HS-27A (cell line): Measurements from ENCODE around the gene FOXP4.

Source experiments
- DNase-seq: peaks from one replicate; pipeline ENCODE4 v3.0.0-alpha.2; 2012; ENCODE audit warnings: low read depth, missing footprints

Gene FOXP4

DNA sequence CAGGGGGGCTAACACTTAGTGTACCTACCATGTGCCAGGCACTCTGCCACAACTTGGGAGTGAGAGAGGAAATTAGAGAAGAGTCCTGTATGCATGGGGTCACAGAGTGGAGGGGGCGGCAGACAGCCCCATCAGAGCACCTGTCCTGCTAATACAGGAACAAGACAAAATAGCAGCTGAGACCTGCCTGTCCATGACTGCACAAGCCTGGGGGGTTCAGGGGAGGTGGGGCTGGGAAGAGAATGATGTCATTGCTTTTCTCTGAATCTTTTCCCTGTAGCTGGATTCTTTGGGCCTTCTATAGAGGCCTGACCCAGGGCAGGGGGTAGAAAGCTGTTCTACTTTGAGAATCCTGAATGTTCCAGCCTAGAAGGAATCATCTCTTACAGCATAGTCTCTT lies 37.4 kb downstream of the FOXP4 start:
- DNase-seq, result no peak

DNA sequence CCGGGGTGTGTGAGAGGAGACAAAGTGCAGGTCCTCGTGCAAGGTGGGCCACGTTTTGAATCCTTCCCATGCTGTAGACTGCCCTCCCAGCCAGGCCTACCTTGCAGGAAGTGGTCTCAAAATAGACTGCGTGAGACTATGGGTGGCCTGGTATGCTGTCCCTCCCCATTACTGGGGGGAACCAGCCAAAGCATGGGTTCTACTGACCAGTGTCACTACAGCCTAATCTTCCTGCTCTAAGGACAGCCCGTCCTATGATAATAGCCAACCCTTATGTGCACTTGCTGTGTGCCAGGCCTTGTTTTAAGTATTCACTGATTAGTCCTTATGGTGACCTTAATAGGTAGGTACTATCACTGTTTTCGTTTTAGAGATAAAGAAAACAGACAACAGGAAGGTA lies 38.0 kb downstream of the FOXP4 start:
- DNase-seq, result no peak

- no peak for DNase-seq
Measured at GRCh38 chr6:41584668-41585205, 38.6 kb downstream of the FOXP4 start.

DNA sequence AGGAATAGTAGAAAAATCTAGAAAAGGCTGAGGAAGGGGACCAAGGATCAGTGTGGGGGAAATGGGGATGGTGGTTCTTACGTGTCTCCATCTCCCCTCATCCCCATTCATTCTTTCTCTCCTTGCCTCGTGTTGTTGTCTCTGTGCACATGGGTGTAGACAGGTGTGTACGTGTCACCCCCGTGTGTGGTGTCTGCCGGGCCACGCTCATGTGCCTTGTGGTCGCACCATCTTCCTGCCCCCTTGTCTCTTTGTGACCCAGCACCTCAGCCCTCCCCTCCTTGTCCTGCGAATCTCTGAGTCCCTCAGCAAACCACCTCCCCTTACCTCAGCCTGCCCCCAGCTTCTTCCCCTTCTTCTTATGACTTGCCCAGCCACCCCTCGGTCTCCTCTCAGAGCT lies 39.4 kb downstream of the FOXP4 start:
- no peak for DNase-seq

- no peak for DNase-seq
Measured at GRCh38 chr6:41586252-41587007, 40.2 kb downstream of the FOXP4 start.

- DNase-seq, result no peak
Measured at GRCh38 chr6:41587131-41587879, 41.1 kb downstream of the FOXP4 start.

DNA sequence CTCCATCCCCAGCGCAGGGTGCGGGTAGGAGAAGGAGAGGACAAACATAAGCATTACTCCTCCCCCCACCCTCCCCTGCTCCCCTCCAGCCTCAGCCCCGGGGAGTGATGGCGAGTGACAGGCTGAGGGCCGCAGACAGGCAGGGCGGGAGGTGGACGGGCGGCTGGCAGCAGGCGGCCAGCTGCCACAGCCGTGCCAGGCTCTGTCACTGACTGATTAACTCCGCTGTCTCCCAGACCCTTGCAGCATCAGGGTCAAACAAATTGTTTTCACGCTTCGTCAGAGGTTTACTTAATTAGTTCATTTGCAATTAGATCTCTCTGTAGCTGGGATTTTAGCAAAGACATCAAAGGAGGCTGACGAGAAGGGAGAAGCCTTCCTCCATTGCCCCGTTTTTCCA lies 41.9 kb downstream of the FOXP4 start:
- DNase-seq, result no peak

DNA sequence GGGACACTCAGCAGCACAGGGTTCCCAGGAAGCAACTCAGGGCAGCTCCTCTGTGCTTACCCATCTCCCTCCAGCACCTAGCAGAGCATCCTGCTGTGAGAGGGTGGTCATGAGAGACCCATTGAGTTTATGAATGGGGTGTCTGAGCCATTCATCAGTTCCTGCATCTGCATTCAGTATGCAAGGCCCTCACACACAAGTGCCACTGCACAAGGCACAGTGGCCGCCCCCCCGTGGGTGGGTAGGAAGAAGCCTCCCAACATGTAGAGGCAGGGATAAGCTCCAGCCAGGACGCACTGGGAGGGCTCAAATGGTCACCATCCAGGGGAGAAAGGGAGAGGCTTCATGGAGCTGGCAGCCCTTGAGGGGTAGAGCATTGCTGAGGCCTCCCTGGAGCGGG lies 43.0 kb downstream of the FOXP4 start:
- DNase-seq, result no peak

- no peak for DNase-seq
Measured at GRCh38 chr6:41589636-41590622, 43.7 kb downstream of the FOXP4 start.

DNA sequence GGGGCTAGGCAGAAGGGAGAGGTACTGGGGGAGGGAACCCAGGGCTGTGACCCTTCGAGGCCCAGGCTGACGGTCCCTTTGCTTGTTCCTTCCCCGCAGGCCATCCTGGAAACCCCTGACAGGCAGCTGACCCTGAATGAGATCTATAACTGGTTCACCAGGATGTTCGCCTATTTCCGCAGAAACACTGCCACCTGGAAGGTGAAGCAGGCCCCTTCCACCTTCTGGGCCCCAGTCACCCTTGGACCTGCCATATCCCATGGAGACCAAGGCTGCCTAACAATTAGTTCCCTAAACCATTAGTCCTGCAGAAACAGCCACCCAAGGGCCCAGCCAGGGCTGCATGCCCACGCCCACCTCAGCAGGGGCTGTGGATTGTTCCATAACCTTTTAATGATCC lies 44.9 kb downstream of the FOXP4 start:
- no peak for DNase-seq

GRCh38 chr6:41591859-41592502 lies 45.8 kb downstream of the FOXP4 start:
- peak; percentile 40 for DNase-seq

DNA sequence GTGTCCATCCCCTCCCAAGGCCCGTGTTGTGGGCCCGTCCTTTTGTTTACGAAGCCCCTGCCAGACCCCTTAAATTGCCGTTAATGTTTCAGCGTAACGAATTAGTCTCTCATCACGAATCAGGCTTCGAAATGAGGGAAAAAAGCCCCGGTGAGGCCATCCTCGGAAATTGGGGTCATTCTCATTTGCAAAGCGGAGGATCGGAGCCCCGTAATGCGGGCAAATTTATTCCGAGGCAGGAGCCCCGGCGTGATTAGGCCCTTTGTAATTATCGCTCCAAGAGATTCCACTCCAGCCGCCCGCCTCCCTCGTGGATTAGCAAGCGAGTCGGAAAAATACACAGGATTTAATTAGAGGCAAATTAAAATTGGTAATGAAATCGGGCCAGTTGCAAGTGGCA lies 47.2 kb downstream of the FOXP4 start:
- DNase-seq, result no peak

DNA sequence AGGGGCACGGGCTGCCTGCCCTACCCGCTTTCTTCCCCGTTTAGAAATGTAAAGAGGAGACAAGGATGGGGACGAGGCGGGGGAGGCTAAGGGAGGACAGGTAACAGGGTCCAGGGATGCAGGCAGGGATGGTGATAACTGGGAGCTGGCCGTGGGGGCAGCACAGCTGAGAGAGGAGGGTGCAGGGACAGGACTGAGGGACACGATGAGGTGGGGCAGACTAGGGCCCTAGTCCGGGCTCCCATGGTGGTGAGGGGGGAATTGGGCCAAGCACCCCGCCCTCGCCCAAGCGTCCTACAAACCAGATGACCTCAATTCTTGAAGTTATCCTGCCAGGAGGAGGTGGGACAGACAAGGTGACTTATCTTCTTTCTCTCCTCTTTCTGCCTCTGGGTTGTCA lies 47.7 kb downstream of the FOXP4 start:
- DNase-seq, result no peak

DNA sequence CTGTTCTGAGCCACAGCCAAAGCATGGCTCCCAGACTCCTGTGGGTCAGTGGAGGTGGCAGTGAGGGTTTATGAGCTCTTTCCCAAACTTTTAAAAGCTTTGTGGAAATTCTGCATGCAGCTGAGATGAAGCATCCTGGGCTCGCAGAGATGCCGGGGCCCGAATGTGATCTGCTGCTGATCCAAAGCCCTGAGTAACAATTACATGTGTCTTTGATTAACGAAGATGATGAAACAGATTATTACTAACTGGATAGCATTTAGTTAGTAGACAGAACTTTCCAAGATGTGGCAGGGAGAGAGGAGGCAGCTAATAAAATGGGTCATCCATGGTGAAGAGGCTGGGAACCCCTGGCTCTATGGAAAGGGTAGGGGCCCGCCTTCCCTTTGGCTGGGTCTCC lies 48.1 kb downstream of the FOXP4 start:
- DNase-seq, result no peak

DNA sequence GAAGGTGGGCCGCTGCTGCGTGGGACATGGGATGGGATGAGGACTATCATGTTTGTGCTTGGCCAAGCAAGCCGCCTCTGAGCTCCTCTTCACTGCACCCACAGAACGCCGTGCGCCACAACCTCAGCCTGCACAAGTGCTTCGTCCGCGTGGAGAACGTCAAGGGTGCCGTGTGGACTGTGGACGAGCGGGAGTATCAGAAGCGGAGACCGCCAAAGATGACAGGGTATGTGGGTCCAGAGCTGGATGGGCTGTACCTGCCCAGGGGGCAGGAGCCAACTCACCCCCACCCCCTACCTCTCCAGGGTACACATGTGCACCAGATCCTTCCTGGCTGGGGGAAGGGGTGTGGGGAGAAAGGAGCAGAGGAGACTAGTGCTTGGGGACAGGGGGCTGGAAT lies 48.6 kb downstream of the FOXP4 start:
- DNase-seq, result no peak

- no peak for DNase-seq
Measured at GRCh38 chr6:41595166-41595565, 49.0 kb downstream of the FOXP4 start.

DNA sequence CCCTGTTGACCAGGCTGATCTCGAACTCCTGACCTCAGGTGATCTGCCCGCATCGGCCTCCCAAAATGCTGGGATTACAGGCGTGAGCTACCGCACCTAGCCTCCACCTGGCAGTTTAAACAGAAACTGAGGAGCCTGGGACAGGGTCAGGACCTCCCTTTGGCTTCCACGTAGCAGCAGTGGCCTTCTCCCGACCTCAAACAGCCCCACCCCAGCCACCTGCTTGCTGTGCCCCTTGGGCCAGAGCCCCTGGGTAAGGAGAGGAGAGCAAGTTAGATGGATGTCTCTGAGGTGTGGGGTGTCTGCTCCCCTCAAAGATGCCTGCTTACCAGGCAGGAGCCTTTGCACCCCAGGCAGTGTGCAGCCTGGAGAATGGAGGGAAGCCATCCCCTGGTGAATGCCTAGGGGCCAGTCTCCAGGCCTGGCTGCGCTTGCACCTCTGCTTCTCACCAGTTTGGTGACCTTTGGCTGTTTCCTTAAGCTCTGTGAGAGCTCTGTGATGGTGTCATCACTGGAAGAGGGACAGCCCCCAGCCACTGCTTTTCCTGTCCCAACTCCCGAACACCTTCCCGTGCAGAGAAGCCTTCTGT lies 50.0 kb downstream of the FOXP4 start:
- DNase-seq, result no peak

- DNase-seq, result no peak
Measured at GRCh38 chr6:41596807-41597206, 50.6 kb downstream of the FOXP4 start.

DNA sequence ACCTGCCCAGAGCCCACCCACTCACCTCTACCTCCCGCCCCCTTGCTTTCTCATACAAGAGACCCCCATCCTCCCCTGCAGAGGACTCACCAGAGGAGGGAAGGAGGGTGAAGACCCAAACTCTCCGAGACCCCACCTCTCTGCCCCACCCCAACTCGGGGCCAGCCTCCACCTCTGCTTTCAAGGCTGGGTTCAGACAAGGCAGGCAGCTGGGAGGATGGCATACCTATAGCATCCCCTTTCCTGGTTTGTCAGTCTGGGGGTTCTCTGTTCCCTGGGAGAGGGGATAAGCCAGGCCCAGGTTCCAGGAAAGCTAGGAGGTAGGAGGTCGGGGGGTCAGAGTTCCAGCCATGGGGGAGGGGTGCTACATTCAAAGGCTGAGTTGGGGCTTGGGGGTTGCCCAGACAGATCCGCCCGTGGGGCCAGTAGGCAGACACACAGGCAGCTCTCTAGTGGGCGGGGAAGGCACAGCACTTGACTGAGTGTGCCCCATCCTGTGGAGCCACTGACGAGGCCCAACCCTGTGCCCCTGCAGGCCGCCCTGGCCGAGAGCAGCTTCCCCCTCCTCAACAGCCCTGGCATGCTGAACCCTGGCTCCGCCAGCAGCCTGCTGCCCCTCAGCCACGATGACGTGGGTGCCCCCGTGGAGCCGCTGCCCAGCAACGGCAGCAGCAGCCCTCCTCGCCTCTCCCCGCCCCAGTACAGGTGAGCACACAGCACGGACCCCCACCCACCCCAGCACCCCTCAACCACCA lies 51.2 kb downstream of the FOXP4 start:
- DNase-seq, result no peak

- no peak for DNase-seq
Measured at GRCh38 chr6:41598670-41599014, 52.5 kb downstream of the FOXP4 start.
